PC-3 (cell line): ENCODE results near the gene PRKCE.

Experiments used
- EZH2 ChIP-seq: fragments of 300-600 bp; sonication (generic); IDR thresholded peaks from one replicate; pipeline ENCODE4 v1.6.1; 2017; ENCODE audit warnings: antibody characterized with exemption, mild to moderate bottlenecking, low read length; ENCODE audit not compliant: unreplicated experiment
- EZH2phosphoT487 ChIP-seq: fragments of 300-600 bp; sonication (generic); IDR thresholded peaks from 2 replicates; pipeline ENCODE4 v1.6.1; 2018; ENCODE audit warnings: mild to moderate bottlenecking, antibody characterized with exemption, low read length, borderline replicate concordance
- TF ChIP-seq, protein P1 (sequence below): fragments of 300-600 bp; sonication (generic); conservative IDR thresholded peaks from 2 replicates; pipeline ENCODE4 v1.5.1; 2017; ENCODE audit warnings: antibody characterized with exemption, low read depth, mild to moderate bottlenecking, low read length

DNA sequence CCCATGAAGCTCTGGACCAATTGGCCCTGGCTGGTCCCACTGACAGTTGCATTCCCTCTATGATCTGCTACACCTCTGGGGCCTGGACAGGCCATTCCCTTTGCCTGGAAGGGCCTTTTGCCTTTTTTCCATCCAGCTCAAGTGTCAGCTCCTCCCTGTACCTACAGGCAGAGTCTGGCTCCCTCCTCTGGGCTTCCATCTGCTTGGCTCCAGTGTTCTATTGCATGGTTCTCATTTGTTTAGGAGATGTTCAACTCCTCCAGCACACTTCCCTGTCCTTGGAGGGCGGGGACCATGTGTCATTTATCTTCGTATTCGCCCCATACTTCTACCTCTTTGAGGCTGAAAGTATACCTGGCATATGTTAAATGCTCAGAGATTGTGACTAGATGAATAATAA lies 61.1 kb downstream of the PRKCE start:
- TF ChIP-seq, protein P1, sequence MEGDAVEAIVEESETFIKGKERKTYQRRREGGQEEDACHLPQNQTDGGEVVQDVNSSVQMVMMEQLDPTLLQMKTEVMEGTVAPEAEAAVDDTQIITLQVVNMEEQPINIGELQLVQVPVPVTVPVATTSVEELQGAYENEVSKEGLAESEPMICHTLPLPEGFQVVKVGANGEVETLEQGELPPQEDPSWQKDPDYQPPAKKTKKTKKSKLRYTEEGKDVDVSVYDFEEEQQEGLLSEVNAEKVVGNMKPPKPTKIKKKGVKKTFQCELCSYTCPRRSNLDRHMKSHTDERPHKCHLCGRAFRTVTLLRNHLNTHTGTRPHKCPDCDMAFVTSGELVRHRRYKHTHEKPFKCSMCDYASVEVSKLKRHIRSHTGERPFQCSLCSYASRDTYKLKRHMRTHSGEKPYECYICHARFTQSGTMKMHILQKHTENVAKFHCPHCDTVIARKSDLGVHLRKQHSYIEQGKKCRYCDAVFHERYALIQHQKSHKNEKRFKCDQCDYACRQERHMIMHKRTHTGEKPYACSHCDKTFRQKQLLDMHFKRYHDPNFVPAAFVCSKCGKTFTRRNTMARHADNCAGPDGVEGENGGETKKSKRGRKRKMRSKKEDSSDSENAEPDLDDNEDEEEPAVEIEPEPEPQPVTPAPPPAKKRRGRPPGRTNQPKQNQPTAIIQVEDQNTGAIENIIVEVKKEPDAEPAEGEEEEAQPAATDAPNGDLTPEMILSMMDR, result peak; percentile 32; the same call in 1 of the 2 replicates
- TF ChIP-seq EZH2phosphoT487, result no peak
- TF ChIP-seq EZH2, result no peak
